Measurements from ENCODE around the gene PLLP. TPM values are rescaled to one million over a fixed set of nuclear protein-coding genes. Genes with fewer than 3 reads are reported as not detected.

PLLP gene
- total and polyA plus RNA-seq, 2 donors (not counting 1 experiment from before 2014, with no cell fraction given), result 0.15 TPM; not detected in 1

DNA sequence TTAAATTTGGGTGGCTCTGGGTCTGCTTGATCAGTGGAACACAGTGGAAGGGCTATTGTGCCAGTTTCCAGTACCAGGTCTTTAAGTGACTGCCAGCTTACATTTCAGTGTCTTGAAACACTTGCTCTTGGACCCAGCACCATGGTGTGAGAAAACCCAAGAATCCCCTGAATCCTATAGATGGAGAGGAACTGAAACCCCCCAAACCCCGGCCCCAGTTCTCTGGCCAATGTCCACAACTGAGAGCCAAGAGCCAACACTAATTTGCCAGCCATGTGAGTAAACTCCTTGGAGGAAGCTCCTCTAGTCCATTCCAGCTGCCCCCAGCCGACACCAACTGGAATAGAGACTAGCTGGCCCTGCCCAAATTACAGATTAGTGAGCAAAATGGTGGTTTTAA, 41.8 kb downstream of the PLLP start:
- DNase-seq (no peak), ATAC-seq (ENCODE audit: low read depth) (no peak)
- Mint-ChIP-seq H3K4me3 (peak overlapping the region; percentile 26), H3K4me1 (peaks cover 34% of the 10 kb centered on the region), H3K27me3 (no peaks in the 10 kb centered on the region), H3K9me3 (ENCODE audit: insufficient read depth) (no peaks in the 10 kb centered on the region), H3K27ac (no peak overlapping the region)
- Histone ChIP-seq H3K27ac (ENCODE audit: low read length in 2 of 2) (no peak overlapping the region), H3K4me3 (ENCODE audit: control extremely low read depth in 1 of 5, extremely low read depth in 1 of 5, insufficient read depth in 1 of 5, low read depth in 2 of 5, low read length in 4 of 5) (no peak overlapping the region), H3K9me3 (ENCODE audit: control extremely low read depth in 1 of 3, control insufficient read depth in 2 of 3, insufficient read depth in 1 of 3, low read length in 2 of 3) (no peaks in the 10 kb centered on the region), H3K9ac (ENCODE audit: low read length) (no peak overlapping the region), H3K36me3 (replicated peaks in 1 of 2; ENCODE audit: control extremely low read depth in 1 of 2, control insufficient read depth in 1 of 2, extremely low read depth in 1 of 2, insufficient read depth in 2 of 2, low read length in 1 of 2) (peaks cover 4 to 13% of the 10 kb centered on the region in 2 experiments), H2AFZ (ENCODE audit: insufficient read depth, low read depth, low read length, poor library complexity, severe bottlenecking) (no peak overlapping the region), H4K20me1 (ENCODE audit: control insufficient read depth, insufficient read depth, low read length, poor library complexity, severe bottlenecking) (no peaks in the 10 kb centered on the region), H3K4me2 (replicated peaks; ENCODE audit: low read depth, low read length, poor library complexity, severe bottlenecking) (no peak overlapping the region), H3K79me2 (ENCODE audit: control insufficient read depth, insufficient read depth, low read length) (peaks cover 7% of the 10 kb centered on the region), H3K27me3 (replicated peaks in 1 of 4; ENCODE audit: control extremely low read depth in 1 of 4, control insufficient read depth in 3 of 4, insufficient read depth in 4 of 4, low read length in 3 of 4) (no peaks in the 10 kb centered on the region), H3K4me1 (ENCODE audit: control insufficient read depth in 2 of 2, insufficient read depth in 2 of 2, low read length in 2 of 2) (peaks cover 26 to 33% of the 10 kb centered on the region in 2 donors)
- WGBS (ENCODE audit: insufficient coverage), result 60% methylated on average over 1 of the region's 2 CpGs
- CTCF ChIA-PET, result interaction anchor here (1.3 to 1.5 kb wide), 2 partner anchors 58 to 176 kb away, joined by 4 read pairs; no protein-coding TSS in a partner anchor
- TF ChIP-seq EZH2 (IDR thresholded peaks at IDR 0.05; ENCODE audit: borderline replicate concordance, insufficient read depth, low read depth, low read length, poor library complexity, severe bottlenecking), result no peak
- POLR2A ChIA-PET, result no interaction called here
- intact Hi-C loops (cut with micrococcal nuclease), result loop anchor here (5.0 to 10.0 kb wide), 3 partner anchors 175 to 762 kb away; partner anchors contain the start of genes HERPUD1, USB1 and ZNF319

DNA sequence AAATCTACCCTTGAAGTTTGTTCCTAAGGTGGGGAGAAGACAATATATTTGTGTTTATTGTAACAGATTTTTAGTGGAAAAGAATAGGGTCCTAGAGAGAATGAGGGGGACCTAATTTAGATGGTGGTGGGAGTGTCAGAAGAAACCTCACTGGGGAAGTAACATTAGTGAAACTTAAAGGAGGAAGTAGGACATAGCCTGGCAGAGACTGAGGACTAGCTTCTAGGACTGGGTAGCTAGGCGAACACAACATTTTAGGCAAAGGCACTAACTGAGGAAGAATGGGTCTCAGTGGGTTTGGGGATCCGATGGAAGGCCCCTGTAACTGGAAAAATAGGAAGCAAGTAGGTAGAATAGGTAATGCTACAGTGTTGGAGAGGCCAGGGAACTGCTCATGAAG, 43.6 kb downstream of the PLLP start:
- peak overlapping the region; percentile 73 for H3K27ac Mint-ChIP-seq
- H3K9ac ChIP-seq (ENCODE audit: low read length), result no peak overlapping the region
- peak overlapping the region; percentile 18 for H3K4me3 Mint-ChIP-seq
- WGBS (ENCODE audit: insufficient coverage), result 18% methylated on average over 2 of the region's 2 CpGs
- peaks cover 3 to 10% of the 10 kb centered on the region in 2 experiments for H3K36me3 ChIP-seq (replicated peaks in 1 of 2; ENCODE audit: control extremely low read depth in 1 of 2, control insufficient read depth in 1 of 2, extremely low read depth in 1 of 2, insufficient read depth in 2 of 2, low read length in 1 of 2)
- peaks cover 37% of the 10 kb centered on the region for H3K4me1 Mint-ChIP-seq
- H3K79me2 ChIP-seq (ENCODE audit: control insufficient read depth, insufficient read depth, low read length), result peaks cover 7% of the 10 kb centered on the region
- intact Hi-C loops (cut with micrococcal nuclease), result loop anchor here (5.0 to 10.0 kb wide), 3 partner anchors 176 to 764 kb away; partner anchors contain the start of genes HERPUD1, USB1 and ZNF319
- DNase-seq (peak; percentile 71), ATAC-seq (ENCODE audit: low read depth) (peak; percentile 19)
- H3K9me3 ChIP-seq (ENCODE audit: control extremely low read depth in 1 of 3, control insufficient read depth in 2 of 3, insufficient read depth in 1 of 3, low read length in 2 of 3), result no peaks in the 10 kb centered on the region
- peaks cover 30 to 35% of the 10 kb centered on the region in 2 donors for H3K4me1 ChIP-seq (ENCODE audit: control insufficient read depth in 2 of 2, insufficient read depth in 2 of 2, low read length in 2 of 2)
- POLR2A ChIA-PET, result no interaction called here
- peak overlapping the region; percentile 52 for H3K4me2 ChIP-seq (replicated peaks; ENCODE audit: low read depth, low read length, poor library complexity, severe bottlenecking)
- peak overlapping the region in 1 of 5 experiments; percentile 29 for H3K4me3 ChIP-seq (ENCODE audit: control extremely low read depth in 1 of 5, extremely low read depth in 1 of 5, insufficient read depth in 1 of 5, low read depth in 2 of 5, low read length in 4 of 5)
- H3K27me3 Mint-ChIP-seq, result no peaks in the 10 kb centered on the region
- H4K20me1 ChIP-seq (ENCODE audit: control insufficient read depth, insufficient read depth, low read length, poor library complexity, severe bottlenecking), result no peaks in the 10 kb centered on the region
- no peaks in the 10 kb centered on the region for H3K27me3 ChIP-seq (replicated peaks in 1 of 4; ENCODE audit: control extremely low read depth in 1 of 4, control insufficient read depth in 3 of 4, insufficient read depth in 4 of 4, low read length in 3 of 4)
- H3K9me3 Mint-ChIP-seq (ENCODE audit: insufficient read depth), result no peaks in the 10 kb centered on the region
- H2AFZ ChIP-seq (ENCODE audit: insufficient read depth, low read depth, low read length, poor library complexity, severe bottlenecking), result peak overlapping the region; percentile 5
- H3K27ac ChIP-seq (ENCODE audit: low read length in 2 of 2), result peak overlapping the region; percentile 54 to 73
- CTCF ChIA-PET, result interaction anchor here (1.3 to 1.5 kb wide), 2 partner anchors 9 to 177 kb away, joined by 4 to 5 read pairs; no protein-coding TSS in a partner anchor
- TF ChIP-seq, protein P1, sequence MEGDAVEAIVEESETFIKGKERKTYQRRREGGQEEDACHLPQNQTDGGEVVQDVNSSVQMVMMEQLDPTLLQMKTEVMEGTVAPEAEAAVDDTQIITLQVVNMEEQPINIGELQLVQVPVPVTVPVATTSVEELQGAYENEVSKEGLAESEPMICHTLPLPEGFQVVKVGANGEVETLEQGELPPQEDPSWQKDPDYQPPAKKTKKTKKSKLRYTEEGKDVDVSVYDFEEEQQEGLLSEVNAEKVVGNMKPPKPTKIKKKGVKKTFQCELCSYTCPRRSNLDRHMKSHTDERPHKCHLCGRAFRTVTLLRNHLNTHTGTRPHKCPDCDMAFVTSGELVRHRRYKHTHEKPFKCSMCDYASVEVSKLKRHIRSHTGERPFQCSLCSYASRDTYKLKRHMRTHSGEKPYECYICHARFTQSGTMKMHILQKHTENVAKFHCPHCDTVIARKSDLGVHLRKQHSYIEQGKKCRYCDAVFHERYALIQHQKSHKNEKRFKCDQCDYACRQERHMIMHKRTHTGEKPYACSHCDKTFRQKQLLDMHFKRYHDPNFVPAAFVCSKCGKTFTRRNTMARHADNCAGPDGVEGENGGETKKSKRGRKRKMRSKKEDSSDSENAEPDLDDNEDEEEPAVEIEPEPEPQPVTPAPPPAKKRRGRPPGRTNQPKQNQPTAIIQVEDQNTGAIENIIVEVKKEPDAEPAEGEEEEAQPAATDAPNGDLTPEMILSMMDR (IDR thresholded peaks at IDR 0.05), result no peak
- TF ChIP-seq EZH2 (IDR thresholded peaks at IDR 0.05; ENCODE audit: borderline replicate concordance, insufficient read depth, low read depth, low read length, poor library complexity, severe bottlenecking), result no peak
